Esophagus squamous epithelium (tissue), 5 donors: ENCODE data around the gene ARHGEF2. TPM values are rescaled to one million over a fixed set of nuclear protein-coding genes. Genes with fewer than 3 reads are reported as not detected.

Experiments
- DNase-seq: peaks from one replicate; lab custom pipeline; 2025; lab: John Stamatoyannopoulos, UW
- H3K27ac ChIP-seq, 4 donors: fragments of 200-600 bp; sonication (generic); one replicate each; pipeline ENCODE4 v1.5.1; 2016 to 2019; ENCODE audit warnings: mild to moderate bottlenecking in 1 of 4
- H3K27me3 ChIP-seq, 4 donors: fragments of 200-600 bp; sonication (generic); 1 replicate in 3 of 4; 2 replicates in 1 of 4; pipeline versions ENCODE4 v1.5.1 to v1.6.0; 2017 to 2021; ENCODE audit warnings: antibody characterized with exemption in 1 of 4
- H3K36me3 ChIP-seq, 3 donors: fragments of 200-600 bp; sonication (generic); one replicate each; pipeline ENCODE4 v1.5.1; 2016 to 2019
- H3K4me1 ChIP-seq, 3 donors: fragments of 200-600 bp; sonication (generic); one replicate each; pipeline ENCODE4 v1.5.1; 2017 to 2019
- H3K4me3 ChIP-seq, 4 donors: fragments of 200-600 bp; sonication (generic); 1 replicate in 3 of 4; 2 replicates in 1 of 4; pipeline ENCODE4 v1.5.1; 2016 to 2019; ENCODE audit warnings: mild to moderate bottlenecking in 2 of 4, moderate library complexity in 1 of 4
- H3K9me3 ChIP-seq, 3 donors: fragments of 200-600 bp; sonication (generic); one replicate each; pipeline ENCODE4 v1.5.1; 2016 to 2019
- CTCF ChIP-seq, 6 experiments: fragments of 450-650 bp in 4 of 6; fragments of 200-600 bp in 2 of 6; sonication (generic) in 2 of 6; IDR thresholded peaks; one replicate each; pipeline ENCODE4 v1.5.1; 2016 to 2019; ENCODE audit warnings: antibody characterized with exemption in 6 of 6, mild to moderate bottlenecking in 4 of 6, moderate library complexity in 4 of 6
- POLR2A ChIP-seq, 4 donors: fragments of 450-650 bp; IDR thresholded peaks; one replicate each; pipeline ENCODE4 v1.6.1; 2017; ENCODE audit warnings: antibody characterized with exemption in 4 of 4, mild to moderate bottlenecking in 4 of 4, moderate library complexity in 3 of 4
- WGBS, 2 donors: methylation state at CpG; one replicate each; pipeline ENCODE4 v1.1.5; 2018; 5-methylcytosine and 5-hydroxymethylcytosine counted together
- intact Hi-C: fragments of 100-400 bp; cut with DNase I; formaldehyde crosslinking; loops from one replicate; pipeline ENCODE4 v1.15.0; 2022
- total RNA-seq, 4 donors: library from RNA; depleted of rRNA; stranded (reverse); fragments of >200 nt; gene quantifications; one replicate each; pipeline ENCODE4 v1.1.0, GENCODE V29; 2016
- donor health status: DM: yes; HTN: yes; CAD: no.

The ARHGEF2 gene
- total RNA-seq, 4 donors from 2014 or later: 22.6 to 38.3 (median 27.5) TPM

- H3K4me3 ChIP-seq: peak overlapping the region; percentile 80 to 98 (median 86)
- H3K27me3 ChIP-seq: no peaks in the 10 kb centered on the region
- TF ChIP-seq CTCF (IDR thresholded peaks at IDR 0.05) (no peak), POLR2A (IDR thresholded peaks at IDR 0.05) (peak in 2 of 4 donors; percentile 22 to 27)
- H3K9me3 ChIP-seq: no peaks in the 10 kb centered on the region
- H3K4me1 ChIP-seq: peaks cover 67 to 94% (median 80%) of the 10 kb centered on the region in 3 donors
- 6% methylated on average over 7 to 9 of the region's 14 CpGs for WGBS, 2 donors
- no peak for DNase-seq
- H3K27ac ChIP-seq: peak overlapping the region; percentile 90 to 98 (median 96)
- intact Hi-C loops: no loop called here
- no peaks in the 10 kb centered on the region for H3K36me3 ChIP-seq
Measured at GRCh38 chr1:155976062-155976912, 2.1 kb downstream of the ARHGEF2 start.

GRCh38 chr1:155975375-155976061 is 2.8 kb downstream of the ARHGEF2 start:
- Histone ChIP-seq H3K9me3 (no peaks in the 10 kb centered on the region), H3K27ac (peak overlapping the region; percentile 90 to 98 (median 96)), H3K4me3 (peak overlapping the region; percentile 80 to 98 (median 86)), H3K27me3 (no peaks in the 10 kb centered on the region), H3K4me1 (peaks cover 67 to 94% (median 81%) of the 10 kb centered on the region in 3 donors), H3K36me3 (no peaks in the 10 kb centered on the region)
- 18 to 43% methylated on average over 4 of the region's 4 CpGs for WGBS, 2 donors
- TF ChIP-seq CTCF (IDR thresholded peaks at IDR 0.05): no peak
- TF ChIP-seq POLR2A (IDR thresholded peaks at IDR 0.05): no peak
- DNase-seq: no peak
- intact Hi-C loops: no loop called here

GRCh38 chr1:155974208-155975115 is 3.9 kb downstream of the ARHGEF2 start:
- Histone ChIP-seq H3K4me3 (peak overlapping the region in 3 of 4 donors; percentile 80 to 98 (median 91)), H3K4me1 (peaks cover 68 to 94% (median 81%) of the 10 kb centered on the region in 3 donors), H3K9me3 (no peaks in the 10 kb centered on the region), H3K36me3 (peaks cover 0 to 7% (median 0%) of the 10 kb centered on the region in 3 donors), H3K27me3 (no peaks in the 10 kb centered on the region), H3K27ac (peak overlapping the region; percentile 26 to 98 (median 96))
- intact Hi-C loops: no loop called here
- TF ChIP-seq POLR2A (IDR thresholded peaks at IDR 0.05) (no peak), CTCF (IDR thresholded peaks at IDR 0.05) (no peak)
- 16 to 22% methylated on average over 10 of the region's 13 CpGs for WGBS, 2 donors
- no peak for DNase-seq

- peak overlapping the region in 3 of 4 donors; percentile 96 to 98 (median 97) for H3K27ac ChIP-seq
- intact Hi-C loops: no loop called here
- H3K4me1 ChIP-seq: peaks cover 63 to 94% (median 82%) of the 10 kb centered on the region in 3 donors
- H3K9me3 ChIP-seq: no peaks in the 10 kb centered on the region
- H3K27me3 ChIP-seq: no peaks in the 10 kb centered on the region
- no peak for TF ChIP-seq CTCF (IDR thresholded peaks at IDR 0.05)
- no peak for TF ChIP-seq POLR2A (IDR thresholded peaks at IDR 0.05)
- DNase-seq: no peak
- H3K36me3 ChIP-seq: peaks cover 0 to 15% (median 4%) of the 10 kb centered on the region in 3 donors
- 51 to 57% methylated on average over 3 of the region's 3 CpGs for WGBS, 2 donors
- H3K4me3 ChIP-seq: peak overlapping the region in 2 of 4 donors; percentile 80 to 91
Measured at GRCh38 chr1:155973723-155974122, 4.6 kb downstream of the ARHGEF2 start.
